RWPE2 (cell line): ENCODE data around the gene CMIP.

Source experiments
- ATAC-seq: fragments of 200-7000 bp; cut with Tn5 transposase; 3 replicates; pipeline ENCODE4 v1.9.1; 2021; ENCODE audit warnings: low read depth
- DNase-seq: peaks from one replicate; pipeline ENCODE4 v3.0.0-alpha.2; 2020; ENCODE audit warnings: low spot score
- H3K27ac ChIP-seq: fragments of 450-650 bp; 2 replicates; pipeline ENCODE4 v1.5.1; 2017; ENCODE audit warnings: mild to moderate bottlenecking; ENCODE audit not compliant: poor library complexity, severe bottlenecking
- H3K27me3 ChIP-seq: fragments of 250-450 bp; sonication (Bioruptor Pico); 2 replicates; pipeline ENCODE4 v1.5.1; 2021; ENCODE audit warnings: mild to moderate bottlenecking, moderate library complexity; ENCODE audit not compliant: insufficient read depth, poor library complexity, severe bottlenecking
- H3K36me3 ChIP-seq: fragments of 250-450 bp; sonication (Bioruptor Pico); 2 replicates; pipeline ENCODE4 v1.5.1; 2020; ENCODE audit warnings: low read depth, mild to moderate bottlenecking, moderate library complexity
- H3K4me1 ChIP-seq: fragments of 250-450 bp; sonication (Bioruptor Pico); 2 replicates; pipeline ENCODE4 v1.5.1; 2021; ENCODE audit warnings: mild to moderate bottlenecking, moderate library complexity; ENCODE audit not compliant: insufficient read depth, poor library complexity, severe bottlenecking
- H3K4me3 ChIP-seq: fragments of 250-450 bp; sonication (Bioruptor Pico); 2 replicates; pipeline ENCODE4 v1.5.1; 2021; ENCODE audit warnings: mild to moderate bottlenecking, moderate library complexity; ENCODE audit not compliant: severe bottlenecking
- H3K9me3 ChIP-seq: fragments of 250-450 bp; sonication (Bioruptor Pico); 2 replicates; pipeline ENCODE4 v1.5.1; 2021; ENCODE audit warnings: mild to moderate bottlenecking, moderate library complexity; ENCODE audit not compliant: severe bottlenecking
- TF ChIP-seq, protein P1 (sequence below): fragments of 450-650 bp; IDR thresholded peaks from one replicate; pipeline ENCODE4 v1.5.1; 2017; ENCODE audit warnings: mild to moderate bottlenecking, moderate library complexity; ENCODE audit not compliant: poor library complexity, severe bottlenecking

The CMIP gene

DNA sequence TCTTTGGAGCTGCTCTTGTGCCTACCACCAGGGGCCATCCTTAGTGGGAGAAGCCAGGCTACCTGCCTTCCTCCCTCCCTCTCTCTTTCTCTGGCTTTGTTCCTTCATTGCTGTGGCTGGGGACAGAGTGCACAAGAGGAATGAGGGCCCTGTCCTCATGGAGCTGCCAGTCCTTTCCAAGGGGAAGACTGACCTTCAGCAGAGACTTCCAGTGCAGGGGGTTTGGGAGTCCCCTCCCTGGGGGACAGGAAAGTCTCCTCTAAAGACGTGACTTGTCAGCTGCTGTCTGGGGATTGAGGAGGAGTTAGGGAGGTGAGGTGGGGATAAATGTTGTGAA, 108.1 kb downstream of the CMIP start:
- Histone ChIP-seq H3K36me3 (peaks cover 13% of the 10 kb centered on the region), H3K27ac (peak overlapping the region; percentile 36), H3K27me3 (no peaks in the 10 kb centered on the region), H3K4me1 (peaks cover 20% of the 10 kb centered on the region), H3K9me3 (no peaks in the 10 kb centered on the region), H3K4me3 (no peak overlapping the region)
- ATAC-seq (no peak), DNase-seq (no peak)
- TF ChIP-seq, protein P1, sequence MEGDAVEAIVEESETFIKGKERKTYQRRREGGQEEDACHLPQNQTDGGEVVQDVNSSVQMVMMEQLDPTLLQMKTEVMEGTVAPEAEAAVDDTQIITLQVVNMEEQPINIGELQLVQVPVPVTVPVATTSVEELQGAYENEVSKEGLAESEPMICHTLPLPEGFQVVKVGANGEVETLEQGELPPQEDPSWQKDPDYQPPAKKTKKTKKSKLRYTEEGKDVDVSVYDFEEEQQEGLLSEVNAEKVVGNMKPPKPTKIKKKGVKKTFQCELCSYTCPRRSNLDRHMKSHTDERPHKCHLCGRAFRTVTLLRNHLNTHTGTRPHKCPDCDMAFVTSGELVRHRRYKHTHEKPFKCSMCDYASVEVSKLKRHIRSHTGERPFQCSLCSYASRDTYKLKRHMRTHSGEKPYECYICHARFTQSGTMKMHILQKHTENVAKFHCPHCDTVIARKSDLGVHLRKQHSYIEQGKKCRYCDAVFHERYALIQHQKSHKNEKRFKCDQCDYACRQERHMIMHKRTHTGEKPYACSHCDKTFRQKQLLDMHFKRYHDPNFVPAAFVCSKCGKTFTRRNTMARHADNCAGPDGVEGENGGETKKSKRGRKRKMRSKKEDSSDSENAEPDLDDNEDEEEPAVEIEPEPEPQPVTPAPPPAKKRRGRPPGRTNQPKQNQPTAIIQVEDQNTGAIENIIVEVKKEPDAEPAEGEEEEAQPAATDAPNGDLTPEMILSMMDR, result no peak

DNA sequence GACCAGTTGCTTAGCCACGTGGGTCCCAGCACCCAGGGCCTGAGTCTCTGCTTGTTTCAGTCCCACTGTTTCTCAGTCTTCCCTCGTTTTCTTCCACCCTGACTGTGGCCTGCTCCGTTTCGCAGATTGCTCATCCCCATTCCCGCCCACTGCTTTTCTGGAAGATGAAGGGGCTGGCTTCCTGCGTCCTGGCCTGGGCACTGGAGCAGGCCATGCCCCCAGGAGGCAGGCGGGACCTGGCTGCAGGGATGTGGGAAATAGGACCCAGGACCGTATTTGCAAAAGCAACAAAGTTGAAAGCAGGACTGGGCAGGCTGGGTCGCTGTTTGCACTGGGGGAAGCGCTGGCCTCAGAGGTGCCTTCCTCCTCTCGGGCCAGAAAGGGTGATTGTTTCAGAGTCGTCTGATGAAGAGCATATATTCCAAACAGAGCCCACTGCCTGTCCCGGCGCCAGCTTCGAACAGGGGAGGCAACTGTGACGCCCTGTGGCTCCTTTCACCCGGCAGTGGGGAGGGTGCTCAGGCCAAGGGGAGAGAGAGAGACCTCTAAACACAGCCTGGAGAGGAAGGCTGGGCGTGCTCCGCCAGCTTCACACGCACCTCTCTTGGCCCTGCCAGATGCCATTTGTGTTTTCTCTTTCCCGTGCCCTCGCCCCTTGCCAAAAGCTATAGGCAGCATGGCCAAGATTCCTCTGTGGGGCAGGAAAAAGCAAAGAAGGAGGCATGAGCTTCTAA, 108.6 kb downstream of the CMIP start:
- Histone ChIP-seq H3K36me3 (peaks cover 13% of the 10 kb centered on the region), H3K27ac (peak overlapping the region; percentile 36), H3K27me3 (no peaks in the 10 kb centered on the region), H3K4me1 (peaks cover 21% of the 10 kb centered on the region), H3K9me3 (no peaks in the 10 kb centered on the region), H3K4me3 (no peak overlapping the region)
- no peak for ATAC-seq
- no peak for DNase-seq
- TF ChIP-seq, protein P1, result no peak

- ATAC-seq (no peak), DNase-seq (no peak)
- no peaks in the 10 kb centered on the region for H3K9me3 ChIP-seq
- TF ChIP-seq, protein P1, result no peak
- peaks cover 13% of the 10 kb centered on the region for H3K36me3 ChIP-seq
- H3K27ac ChIP-seq, result peak overlapping the region; percentile 36
- H3K27me3 ChIP-seq, result no peaks in the 10 kb centered on the region
- H3K4me3 ChIP-seq, result no peak overlapping the region
- H3K4me1 ChIP-seq, result peaks cover 19% of the 10 kb centered on the region
Observed at GRCh38 chr16:81553814-81554675, 109.4 kb downstream of the CMIP start.

DNA sequence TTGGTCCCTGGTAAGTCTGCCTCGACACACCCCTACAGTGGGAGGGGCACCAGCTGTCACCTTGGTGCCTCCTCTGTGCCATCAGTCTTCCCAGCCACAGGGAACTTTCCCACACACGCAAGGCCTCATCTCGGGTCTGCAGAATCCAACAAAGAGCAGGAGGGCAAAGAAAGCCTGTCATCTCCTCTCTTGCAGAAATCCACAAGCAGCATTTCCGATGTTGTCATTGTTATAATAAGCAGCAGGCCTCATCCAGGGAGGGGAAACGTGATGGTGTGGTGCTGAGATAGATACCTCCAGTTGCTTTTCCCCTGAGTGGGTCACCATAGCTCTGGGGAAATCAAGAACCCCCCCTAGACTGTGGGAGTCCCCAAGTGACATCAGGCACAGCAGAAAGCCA, 110.4 kb downstream of the CMIP start:
- no peak for ATAC-seq

More for the DNA sequence above, 110.4 kb downstream of the CMIP start:
- H3K27ac ChIP-seq, result no peak overlapping the region
- no peak for DNase-seq
- TF ChIP-seq, protein P1, result no peak
- H3K9me3 ChIP-seq, result no peaks in the 10 kb centered on the region
- H3K36me3 ChIP-seq, result peaks cover 13% of the 10 kb centered on the region
- no peak overlapping the region for H3K4me3 ChIP-seq
- H3K4me1 ChIP-seq, result peaks cover 25% of the 10 kb centered on the region
- no peaks in the 10 kb centered on the region for H3K27me3 ChIP-seq
